ENCODE results near the gene SRP72. TPM values are rescaled to one million over a fixed set of nuclear protein-coding genes. Genes with fewer than 3 reads are reported as not detected.

The SRP72 gene
- polyA plus RNA-seq, 1 donor (not counting 4 experiments of a cell fraction or from before 2014, with no cell fraction given): 126 TPM

GRCh38 chr4:56551516-56551915 lies 84.1 kb downstream of the SRP72 start:
- no peaks in the 10 kb centered on the region for H4K20me1 ChIP-seq (ENCODE audit: control insufficient read depth, extremely low read depth, insufficient read depth, low read length)
- H3K27me3 ChIP-seq (ENCODE audit: control insufficient read depth, extremely low read depth, insufficient read depth, low read length): no peaks in the 10 kb centered on the region
- dilution Hi-C loops (cut with MboI; ENCODE audit: extremely low pct_ligation_motif_present, low sequenced_read_pairs): no loop called here
- H3K36me3 ChIP-seq (ENCODE audit: control insufficient read depth in 2 of 2, extremely low read depth in 1 of 2, insufficient read depth in 2 of 2, low read length in 2 of 2): no peaks in the 10 kb centered on the region
- no peaks in the 10 kb centered on the region for H3K9me3 ChIP-seq (ENCODE audit: control insufficient read depth, low read depth, low read length)
- H3K4me1 ChIP-seq (ENCODE audit: control insufficient read depth, extremely low read depth, insufficient read depth, low read length): no peaks in the 10 kb centered on the region
- H3K27ac ChIP-seq (ENCODE audit: control insufficient read depth, insufficient read depth, low read length): no peak overlapping the region
- no peak for TF ChIP-seq EZH2 (IDR thresholded peaks at IDR 0.05; ENCODE audit: low read length)
- TF ChIP-seq, protein P1, sequence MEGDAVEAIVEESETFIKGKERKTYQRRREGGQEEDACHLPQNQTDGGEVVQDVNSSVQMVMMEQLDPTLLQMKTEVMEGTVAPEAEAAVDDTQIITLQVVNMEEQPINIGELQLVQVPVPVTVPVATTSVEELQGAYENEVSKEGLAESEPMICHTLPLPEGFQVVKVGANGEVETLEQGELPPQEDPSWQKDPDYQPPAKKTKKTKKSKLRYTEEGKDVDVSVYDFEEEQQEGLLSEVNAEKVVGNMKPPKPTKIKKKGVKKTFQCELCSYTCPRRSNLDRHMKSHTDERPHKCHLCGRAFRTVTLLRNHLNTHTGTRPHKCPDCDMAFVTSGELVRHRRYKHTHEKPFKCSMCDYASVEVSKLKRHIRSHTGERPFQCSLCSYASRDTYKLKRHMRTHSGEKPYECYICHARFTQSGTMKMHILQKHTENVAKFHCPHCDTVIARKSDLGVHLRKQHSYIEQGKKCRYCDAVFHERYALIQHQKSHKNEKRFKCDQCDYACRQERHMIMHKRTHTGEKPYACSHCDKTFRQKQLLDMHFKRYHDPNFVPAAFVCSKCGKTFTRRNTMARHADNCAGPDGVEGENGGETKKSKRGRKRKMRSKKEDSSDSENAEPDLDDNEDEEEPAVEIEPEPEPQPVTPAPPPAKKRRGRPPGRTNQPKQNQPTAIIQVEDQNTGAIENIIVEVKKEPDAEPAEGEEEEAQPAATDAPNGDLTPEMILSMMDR (optimal IDR thresholded peaks at IDR 0.05 in 1 of 3, IDR thresholded peaks at IDR 0.05 in 1 of 3, conservative IDR thresholded peaks at IDR 0.05 in 1 of 3; ENCODE audit: extremely low read depth in 1 of 3, insufficient read depth in 2 of 3, low read length in 3 of 3): no peak
- H3K4me3 ChIP-seq (ENCODE audit: control insufficient read depth in 2 of 3, extremely low read depth in 1 of 3, insufficient read depth in 2 of 3, low read depth in 1 of 3, low read length in 3 of 3): no peak overlapping the region
- DNase-seq (ENCODE audit: low read depth, low spot score) (no peak), FAIRE-seq (no peak)
- H3K9ac ChIP-seq (ENCODE audit: control insufficient read depth, extremely low read depth, insufficient read depth, low read length): no peak overlapping the region
- no peaks in the 10 kb centered on the region for H3K9me1 ChIP-seq (ENCODE audit: control insufficient read depth, extremely low read depth, insufficient read depth, low read length)
- H2AFZ ChIP-seq (ENCODE audit: control insufficient read depth, low read length): no peak overlapping the region
- no peak overlapping the region for H3K4me2 ChIP-seq (ENCODE audit: control insufficient read depth, extremely low read depth, insufficient read depth, low read depth, low read length)
- no peaks in the 10 kb centered on the region for H3K79me2 ChIP-seq (ENCODE audit: control insufficient read depth, insufficient read depth, low read length)

- Histone ChIP-seq H3K4me3 (ENCODE audit: control insufficient read depth in 2 of 3, extremely low read depth in 1 of 3, insufficient read depth in 2 of 3, low read depth in 1 of 3, low read length in 3 of 3) (no peak overlapping the region), H3K36me3 (ENCODE audit: control insufficient read depth in 2 of 2, extremely low read depth in 1 of 2, insufficient read depth in 2 of 2, low read length in 2 of 2) (no peaks in the 10 kb centered on the region), H3K9ac (ENCODE audit: control insufficient read depth, extremely low read depth, insufficient read depth, low read length) (no peak overlapping the region), H3K79me2 (ENCODE audit: control insufficient read depth, insufficient read depth, low read length) (no peaks in the 10 kb centered on the region), H4K20me1 (ENCODE audit: control insufficient read depth, extremely low read depth, insufficient read depth, low read length) (no peaks in the 10 kb centered on the region), H3K27ac (ENCODE audit: control insufficient read depth, insufficient read depth, low read length) (no peak overlapping the region), H3K4me2 (ENCODE audit: control insufficient read depth, extremely low read depth, insufficient read depth, low read depth, low read length) (no peak overlapping the region), H3K27me3 (ENCODE audit: control insufficient read depth, extremely low read depth, insufficient read depth, low read length) (no peaks in the 10 kb centered on the region), H3K4me1 (ENCODE audit: control insufficient read depth, extremely low read depth, insufficient read depth, low read length) (no peaks in the 10 kb centered on the region), H2AFZ (ENCODE audit: control insufficient read depth, low read length) (no peak overlapping the region), H3K9me3 (ENCODE audit: control insufficient read depth, low read depth, low read length) (no peaks in the 10 kb centered on the region), H3K9me1 (ENCODE audit: control insufficient read depth, extremely low read depth, insufficient read depth, low read length) (no peaks in the 10 kb centered on the region)
- dilution Hi-C loops (cut with MboI; ENCODE audit: extremely low pct_ligation_motif_present, low sequenced_read_pairs): no loop called here
- TF ChIP-seq EZH2 (IDR thresholded peaks at IDR 0.05; ENCODE audit: low read length): no peak
- TF ChIP-seq, protein P1 (optimal IDR thresholded peaks at IDR 0.05 in 1 of 3, IDR thresholded peaks at IDR 0.05 in 1 of 3, conservative IDR thresholded peaks at IDR 0.05 in 1 of 3; ENCODE audit: extremely low read depth in 1 of 3, insufficient read depth in 2 of 3, low read length in 3 of 3): no peak
- DNase-seq (ENCODE audit: low read depth, low spot score): no peak
- no peak for FAIRE-seq
Measured at GRCh38 chr4:56552273-56552672, 84.9 kb downstream of the SRP72 start.

Other genes starting within 250 kb of the SRP72 start
- 6.9 to 15.5 TPM (median 14.4 TPM) in 3 replicates for gene AASDH, start 80.1 kb upstream of the SRP72 start, polyA plus RNA-seq
- gene PPAT, start 32.0 kb upstream of the SRP72 start, polyA plus RNA-seq: 13.5 to 24.9 TPM (median 15.7 TPM) in 3 replicates
- 97.6 to 194 TPM (median 131 TPM) in 3 replicates for gene PAICS, start 31.4 kb upstream of the SRP72 start, polyA plus RNA-seq
- 0.26 to 0.47 TPM (median 0.39 TPM) in 3 replicates for gene ARL9, start 38.2 kb downstream of the SRP72 start, polyA plus RNA-seq
- gene HOPX, start 213.7 kb downstream of the SRP72 start, polyA plus RNA-seq: 5.4 to 8.5 TPM (median 6.2 TPM) in 3 replicates

Measured in keratinocyte (primary cell).